ENCODE data around the gene CBY2. TPM values are rescaled to one million over a fixed set of nuclear protein-coding genes. Genes with fewer than 3 reads are reported as not detected.

Gene CBY2
- total RNA-seq, 4 donors from 2014 or later = not detected

GRCh38 chr13:45670189-45670885 lies 31.8 kb upstream of the CBY2 start:
- TF ChIP-seq CTCF (IDR thresholded peaks at IDR 0.05) (no peak), POLR2A (IDR thresholded peaks at IDR 0.05) (no peak)
- Histone ChIP-seq H3K4me1 (no peaks in the 10 kb centered on the region), H3K9me3 (no peaks in the 10 kb centered on the region), H3K4me3 (no peak overlapping the region), H3K27me3 (no peaks in the 10 kb centered on the region), H3K36me3 (no peaks in the 10 kb centered on the region), H3K27ac (no peak overlapping the region)
- no peak for DNase-seq

GRCh38 chr13:45674908-45675307 lies 27.2 kb upstream of the CBY2 start:
- no peak overlapping the region for H3K27ac ChIP-seq

GRCh38 chr13:45678282-45678681 lies 23.8 kb upstream of the CBY2 start:
- H3K27me3 ChIP-seq = no peaks in the 10 kb centered on the region
- H3K9me3 ChIP-seq = no peaks in the 10 kb centered on the region
- DNase-seq = no peak
- no peak overlapping the region for H3K4me3 ChIP-seq
- H3K27ac ChIP-seq = no peak overlapping the region
- H3K4me1 ChIP-seq = no peaks in the 10 kb centered on the region
- no peaks in the 10 kb centered on the region for H3K36me3 ChIP-seq
- TF ChIP-seq CTCF (IDR thresholded peaks at IDR 0.05) (no peak), POLR2A (IDR thresholded peaks at IDR 0.05) (no peak)

More at GRCh38 chr13:45674908-45675307, 27.2 kb upstream of the CBY2 start:
- Histone ChIP-seq H3K9me3 (no peaks in the 10 kb centered on the region), H3K4me1 (no peaks in the 10 kb centered on the region), H3K27me3 (no peaks in the 10 kb centered on the region), H3K4me3 (no peak overlapping the region), H3K36me3 (no peaks in the 10 kb centered on the region)
- no peak for TF ChIP-seq CTCF (IDR thresholded peaks at IDR 0.05)
- TF ChIP-seq POLR2A (IDR thresholded peaks at IDR 0.05) = no peak
- DNase-seq = no peak

- H3K4me3 ChIP-seq = no peak overlapping the region
- TF ChIP-seq CTCF (IDR thresholded peaks at IDR 0.05) (no peak), POLR2A (IDR thresholded peaks at IDR 0.05) (no peak)
- DNase-seq = no peak
These were observed 21.0 kb upstream of the CBY2 start for GRCh38 chr13:45681113-45681512.

GRCh38 chr13:45682494-45683008 lies 19.6 kb upstream of the CBY2 start:
- H3K4me3 ChIP-seq = no peak overlapping the region
- H3K27ac ChIP-seq = no peak overlapping the region
- no peaks in the 10 kb centered on the region for H3K4me1 ChIP-seq
- no peaks in the 10 kb centered on the region for H3K27me3 ChIP-seq
- H3K9me3 ChIP-seq = no peaks in the 10 kb centered on the region
- H3K36me3 ChIP-seq = no peaks in the 10 kb centered on the region
- DNase-seq = no peak
- no peak for TF ChIP-seq POLR2A (IDR thresholded peaks at IDR 0.05)
- no peak for TF ChIP-seq CTCF (IDR thresholded peaks at IDR 0.05)

More at GRCh38 chr13:45681113-45681512, 21.0 kb upstream of the CBY2 start:
- H3K27ac ChIP-seq = no peak overlapping the region
- H3K4me1 ChIP-seq = no peaks in the 10 kb centered on the region
- no peaks in the 10 kb centered on the region for H3K36me3 ChIP-seq
- H3K27me3 ChIP-seq = no peaks in the 10 kb centered on the region
- no peaks in the 10 kb centered on the region for H3K9me3 ChIP-seq
